ENCODE results near the gene HECTD4.
"Not testable (repeated sequence)": the region's sequence is repeated elsewhere in the genome, so short reads cannot be mapped to it uniquely, and the experiment has no call there.

HECTD4 gene

DNA sequence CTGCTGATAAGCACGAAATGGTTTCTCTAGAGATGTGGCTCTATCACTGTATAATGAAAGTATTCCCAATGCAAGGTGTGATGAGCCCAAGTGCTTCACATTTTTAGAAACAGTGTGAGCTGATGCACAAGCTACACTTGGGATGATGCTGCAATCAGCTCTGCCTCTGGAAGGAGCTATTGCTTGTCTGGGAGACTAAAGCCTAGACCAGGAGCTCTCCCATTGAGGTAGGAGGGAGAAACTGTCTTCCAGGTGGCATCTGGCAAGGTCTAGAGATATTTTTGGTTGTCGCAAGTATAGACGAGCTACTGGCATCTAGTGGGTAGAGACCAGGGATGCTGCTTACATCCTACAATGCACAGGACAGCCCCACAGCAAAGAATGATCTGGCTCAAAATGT, 42.0 kb downstream of the HECTD4 start:
- Histone ChIP-seq H3K9me3 (ENCODE audit: control insufficient read depth in 2 of 2, low read length in 2 of 2) (peaks cover 0 to 5% of the 10 kb centered on the region in 2 donors), H3K4me3 (ENCODE audit: low read length in 2 of 2) (no peak overlapping the region), H3K27me3 (ENCODE audit: control insufficient read depth in 1 of 2, insufficient read depth in 2 of 2, low read length in 2 of 2) (no peaks in the 10 kb centered on the region), H3K9ac (ENCODE audit: low read length in 2 of 2) (no peak overlapping the region), H3K27ac (ENCODE audit: low read length) (no peak overlapping the region), H3K4me1 (ENCODE audit: control insufficient read depth, insufficient read depth, low read length) (peaks cover 2% of the 10 kb centered on the region), H3K36me3 (ENCODE audit: control insufficient read depth in 2 of 2, insufficient read depth in 2 of 2, low read length in 2 of 2) (no peaks in the 10 kb centered on the region)

- not testable (repeated sequence) for H3K4me3 ChIP-seq (ENCODE audit: low read length in 2 of 2); H3K9ac ChIP-seq (ENCODE audit: low read length in 2 of 2); H3K9me3 ChIP-seq (ENCODE audit: control insufficient read depth in 2 of 2, low read length in 2 of 2); H3K27me3 ChIP-seq (ENCODE audit: control insufficient read depth in 1 of 2, insufficient read depth in 2 of 2, low read length in 2 of 2); H3K36me3 ChIP-seq (ENCODE audit: control insufficient read depth in 2 of 2, insufficient read depth in 2 of 2, low read length in 2 of 2); H3K27ac ChIP-seq (ENCODE audit: low read length); H3K4me1 ChIP-seq (ENCODE audit: control insufficient read depth, insufficient read depth, low read length)
Measured at GRCh38 chr12:112334999-112335398, 47.2 kb downstream of the HECTD4 start.

DNA sequence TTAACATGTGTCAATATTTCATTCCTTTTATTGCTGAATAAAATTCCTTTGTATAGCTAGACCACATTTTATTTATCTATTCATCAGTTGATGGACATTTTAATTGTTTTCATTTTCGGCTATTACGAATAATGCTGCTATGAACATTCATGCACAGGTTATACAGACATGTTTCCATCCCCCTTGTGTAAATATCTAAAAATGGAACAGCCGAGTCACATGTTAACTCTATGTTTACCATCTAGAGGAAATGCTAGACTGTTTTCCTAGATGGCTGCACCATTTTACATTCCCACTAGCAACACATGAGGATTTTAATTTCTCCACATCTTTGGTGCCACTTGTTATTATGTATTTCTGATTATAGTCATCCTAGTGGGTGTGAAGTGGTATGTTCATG, 49.2 kb downstream of the HECTD4 start:
- Histone ChIP-seq H3K9ac (ENCODE audit: low read length in 2 of 2) (no peak overlapping the region), H3K4me3 (ENCODE audit: low read length in 2 of 2) (no peak overlapping the region), H3K36me3 (ENCODE audit: control insufficient read depth in 2 of 2, insufficient read depth in 2 of 2, low read length in 2 of 2) (no peaks in the 10 kb centered on the region), H3K27ac (ENCODE audit: low read length) (no peak overlapping the region), H3K9me3 (ENCODE audit: control insufficient read depth in 2 of 2, low read length in 2 of 2) (peaks cover 0 to 3% of the 10 kb centered on the region in 2 donors), H3K4me1 (ENCODE audit: control insufficient read depth, insufficient read depth, low read length) (no peaks in the 10 kb centered on the region), H3K27me3 (ENCODE audit: control insufficient read depth in 1 of 2, insufficient read depth in 2 of 2, low read length in 2 of 2) (no peaks in the 10 kb centered on the region)

- Histone ChIP-seq H3K27ac (ENCODE audit: low read length) (no peak overlapping the region), H3K36me3 (ENCODE audit: control insufficient read depth in 2 of 2, insufficient read depth in 2 of 2, low read length in 2 of 2) (no peaks in the 10 kb centered on the region)
Measured at GRCh38 chr12:112331886-112332285, 50.3 kb downstream of the HECTD4 start.

DNA sequence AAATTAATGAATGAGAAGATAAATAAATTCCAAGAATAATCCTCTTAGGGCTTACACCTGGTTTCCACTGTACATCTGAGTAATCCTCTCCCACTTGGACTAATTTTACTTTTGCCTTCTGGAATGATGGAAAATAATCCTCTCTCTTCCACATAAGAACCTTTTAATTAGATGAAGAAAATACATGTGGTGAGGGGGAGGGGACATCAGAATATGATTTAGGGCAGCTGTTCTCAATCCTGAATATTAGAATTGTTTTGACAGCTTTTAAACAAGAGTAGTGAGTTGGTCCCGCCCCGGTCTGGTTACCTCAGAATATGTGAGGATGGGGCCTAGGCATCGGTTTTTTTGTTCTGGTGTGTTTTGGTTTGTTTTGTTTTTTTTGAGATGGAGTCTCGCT, 51.5 kb downstream of the HECTD4 start:
- Histone ChIP-seq H3K9ac (ENCODE audit: low read length in 2 of 2) (no peak overlapping the region), H3K36me3 (ENCODE audit: control insufficient read depth in 2 of 2, insufficient read depth in 2 of 2, low read length in 2 of 2) (no peaks in the 10 kb centered on the region), H3K4me3 (ENCODE audit: low read length in 2 of 2) (no peak overlapping the region), H3K27me3 (ENCODE audit: control insufficient read depth in 1 of 2, insufficient read depth in 2 of 2, low read length in 2 of 2) (no peaks in the 10 kb centered on the region), H3K4me1 (ENCODE audit: control insufficient read depth, insufficient read depth, low read length) (no peaks in the 10 kb centered on the region), H3K27ac (ENCODE audit: low read length) (no peak overlapping the region), H3K9me3 (ENCODE audit: control insufficient read depth in 2 of 2, low read length in 2 of 2) (no peaks in the 10 kb centered on the region)

More at GRCh38 chr12:112331886-112332285, 50.3 kb downstream of the HECTD4 start:
- H3K4me1 ChIP-seq (ENCODE audit: control insufficient read depth, insufficient read depth, low read length), result no peaks in the 10 kb centered on the region
- H3K4me3 ChIP-seq (ENCODE audit: low read length in 2 of 2), result no peak overlapping the region
- no peaks in the 10 kb centered on the region for H3K27me3 ChIP-seq (ENCODE audit: control insufficient read depth in 1 of 2, insufficient read depth in 2 of 2, low read length in 2 of 2)
- H3K9ac ChIP-seq (ENCODE audit: low read length in 2 of 2), result no peak overlapping the region
- no peaks in the 10 kb centered on the region for H3K9me3 ChIP-seq (ENCODE audit: control insufficient read depth in 2 of 2, low read length in 2 of 2)

DNA sequence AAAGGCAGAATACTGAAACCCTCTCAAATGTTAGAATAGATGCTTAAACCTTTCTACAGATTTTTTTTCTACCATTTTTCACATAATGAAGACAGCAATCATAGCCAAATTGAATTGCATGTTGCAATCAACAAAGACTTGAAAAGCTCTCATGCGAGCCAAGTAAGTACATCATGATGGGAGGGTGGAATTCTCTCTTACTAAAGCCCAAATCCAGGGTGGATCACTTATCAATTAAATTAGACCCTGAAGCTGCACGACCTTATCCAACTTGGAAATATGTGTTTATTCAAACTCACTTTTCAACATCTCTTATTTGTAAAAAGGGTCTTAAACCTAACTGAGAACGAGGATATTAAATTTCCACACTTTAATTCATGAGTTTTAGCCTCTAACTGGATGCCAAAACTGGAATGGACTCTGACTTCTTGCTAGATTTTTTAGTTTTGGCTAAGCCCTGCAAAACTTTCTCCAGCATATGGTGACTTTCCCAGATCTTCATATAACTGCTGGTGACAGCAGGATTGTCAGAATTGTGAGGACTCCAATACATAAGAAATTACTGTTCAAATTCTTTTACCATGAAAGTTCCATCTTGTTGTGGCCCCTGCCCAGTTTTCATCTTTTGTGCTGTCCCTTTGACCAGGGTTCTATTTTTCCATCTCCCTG, 53.6 kb downstream of the HECTD4 start:
- Histone ChIP-seq H3K9me3 (ENCODE audit: control insufficient read depth in 2 of 2, low read length in 2 of 2) (no peaks in the 10 kb centered on the region), H3K4me3 (ENCODE audit: low read length in 2 of 2) (no peak overlapping the region), H3K36me3 (ENCODE audit: control insufficient read depth in 2 of 2, insufficient read depth in 2 of 2, low read length in 2 of 2) (no peaks in the 10 kb centered on the region), H3K4me1 (ENCODE audit: control insufficient read depth, insufficient read depth, low read length) (no peaks in the 10 kb centered on the region), H3K27ac (ENCODE audit: low read length) (no peak overlapping the region), H3K27me3 (ENCODE audit: control insufficient read depth in 1 of 2, insufficient read depth in 2 of 2, low read length in 2 of 2) (no peaks in the 10 kb centered on the region), H3K9ac (ENCODE audit: low read length in 2 of 2) (no peak overlapping the region)

- no peaks in the 10 kb centered on the region for H3K36me3 ChIP-seq (ENCODE audit: control insufficient read depth in 2 of 2, insufficient read depth in 2 of 2, low read length in 2 of 2)
- no peak overlapping the region for H3K27ac ChIP-seq (ENCODE audit: low read length)
- H3K9ac ChIP-seq (ENCODE audit: low read length in 2 of 2), result no peak overlapping the region
- no peaks in the 10 kb centered on the region for H3K4me1 ChIP-seq (ENCODE audit: control insufficient read depth, insufficient read depth, low read length)
- no peaks in the 10 kb centered on the region for H3K27me3 ChIP-seq (ENCODE audit: control insufficient read depth in 1 of 2, insufficient read depth in 2 of 2, low read length in 2 of 2)
- H3K4me3 ChIP-seq (ENCODE audit: low read length in 2 of 2), result no peak overlapping the region
- H3K9me3 ChIP-seq (ENCODE audit: control insufficient read depth in 2 of 2, low read length in 2 of 2), result no peaks in the 10 kb centered on the region
Measured at GRCh38 chr12:112327209-112327938, 54.9 kb downstream of the HECTD4 start.

- Histone ChIP-seq H3K9ac (ENCODE audit: low read length in 2 of 2) (no peak overlapping the region), H3K4me1 (ENCODE audit: control insufficient read depth, insufficient read depth, low read length) (peaks cover 3% of the 10 kb centered on the region), H3K27ac (ENCODE audit: low read length) (no peak overlapping the region)
Measured at GRCh38 chr12:112325622-112326207, 56.5 kb downstream of the HECTD4 start.

DNA sequence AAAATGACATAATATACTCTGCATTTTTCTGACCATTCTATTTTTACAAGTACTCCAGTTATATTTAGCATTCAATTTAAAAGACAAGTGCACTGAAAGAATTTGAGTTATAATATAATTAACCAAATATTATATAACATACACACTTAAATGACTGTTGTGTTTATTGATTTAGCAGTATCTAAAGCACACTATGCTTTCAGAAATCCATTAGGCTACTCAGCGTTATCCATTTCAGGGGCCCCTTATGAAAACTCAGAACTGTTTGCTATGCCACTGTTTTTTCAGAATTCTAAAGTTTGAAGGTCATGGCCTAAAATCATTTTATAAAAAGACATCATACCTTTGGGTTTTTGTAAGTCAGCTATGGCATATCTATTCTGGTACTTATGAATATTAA, 57.1 kb downstream of the HECTD4 start:
- H3K9me3 ChIP-seq (ENCODE audit: control insufficient read depth in 2 of 2, low read length in 2 of 2), result no peaks in the 10 kb centered on the region
- no peaks in the 10 kb centered on the region for H3K36me3 ChIP-seq (ENCODE audit: control insufficient read depth in 2 of 2, insufficient read depth in 2 of 2, low read length in 2 of 2)
- peaks cover 3% of the 10 kb centered on the region for H3K4me1 ChIP-seq (ENCODE audit: control insufficient read depth, insufficient read depth, low read length)

More at GRCh38 chr12:112325622-112326207, 56.5 kb downstream of the HECTD4 start:
- Histone ChIP-seq H3K9me3 (ENCODE audit: control insufficient read depth in 2 of 2, low read length in 2 of 2) (no peaks in the 10 kb centered on the region), H3K36me3 (ENCODE audit: control insufficient read depth in 2 of 2, insufficient read depth in 2 of 2, low read length in 2 of 2) (no peaks in the 10 kb centered on the region), H3K27me3 (ENCODE audit: control insufficient read depth in 1 of 2, insufficient read depth in 2 of 2, low read length in 2 of 2) (no peaks in the 10 kb centered on the region), H3K4me3 (ENCODE audit: low read length in 2 of 2) (no peak overlapping the region)

GRCh38 chr12:112322882-112323547, 59.2 kb downstream of the HECTD4 start:
- Histone ChIP-seq H3K4me1 (ENCODE audit: control insufficient read depth, insufficient read depth, low read length) (peaks cover 3% of the 10 kb centered on the region), H3K4me3 (ENCODE audit: low read length in 2 of 2) (no peak overlapping the region), H3K9ac (ENCODE audit: low read length in 2 of 2) (no peak overlapping the region), H3K27me3 (ENCODE audit: control insufficient read depth in 1 of 2, insufficient read depth in 2 of 2, low read length in 2 of 2) (no peaks in the 10 kb centered on the region), H3K36me3 (ENCODE audit: control insufficient read depth in 2 of 2, insufficient read depth in 2 of 2, low read length in 2 of 2) (peaks cover 0 to 7% of the 10 kb centered on the region in 2 donors), H3K9me3 (ENCODE audit: control insufficient read depth in 2 of 2, low read length in 2 of 2) (no peaks in the 10 kb centered on the region), H3K27ac (ENCODE audit: low read length) (no peak overlapping the region)

More for the DNA sequence above, 57.1 kb downstream of the HECTD4 start:
- H3K27me3 ChIP-seq (ENCODE audit: control insufficient read depth in 1 of 2, insufficient read depth in 2 of 2, low read length in 2 of 2), result no peaks in the 10 kb centered on the region
- no peak overlapping the region for H3K9ac ChIP-seq (ENCODE audit: low read length in 2 of 2)
- no peak overlapping the region for H3K27ac ChIP-seq (ENCODE audit: low read length)
- no peak overlapping the region for H3K4me3 ChIP-seq (ENCODE audit: low read length in 2 of 2)
